GDM1 (cell line): ENCODE results near the gene MT1E.

Experiments used
- DNase-seq: peaks from one replicate; lab custom pipeline; 2025; lab: John Stamatoyannopoulos, UW

MT1E gene

GRCh38 chr16:56626685-56627084 is 1.1 kb downstream of the MT1E start:
- no peak for DNase-seq

GRCh38 chr16:56628486-56629350 is 3.1 kb downstream of the MT1E start:
- DNase-seq = no peak

- no peak for DNase-seq
Observed at GRCh38 chr16:56629531-56629930, 4.0 kb downstream of the MT1E start.

- DNase-seq = no peak
Observed at GRCh38 chr16:56630134-56630533, 4.6 kb downstream of the MT1E start.

GRCh38 chr16:56631197-56631596 is 5.6 kb downstream of the MT1E start:
- DNase-seq = no peak

- no peak for DNase-seq
Observed at GRCh38 chr16:56631832-56632155, 6.2 kb downstream of the MT1E start.

- no peak for DNase-seq
Observed at GRCh38 chr16:56632156-56632847, 6.7 kb downstream of the MT1E start, which contains the start of gene MT1M. Gene MT1M, plus strand, starts transcription at chr16:56632659. Its CDS starts 73 bp downstream, at chr16:56632732.

- DNase-seq = no peak
Observed at GRCh38 chr16:56632848-56633365, 7.3 kb downstream of the MT1E start.

GRCh38 chr16:56633535-56633934 is 8.0 kb downstream of the MT1E start:
- no peak for DNase-seq

- DNase-seq = no peak
Observed at GRCh38 chr16:56634715-56635440, 9.3 kb downstream of the MT1E start.

- no peak for DNase-seq
Observed at GRCh38 chr16:56635441-56635967, 9.9 kb downstream of the MT1E start.

GRCh38 chr16:56636616-56637413 is 11.2 kb downstream of the MT1E start:
- no peak for DNase-seq

GRCh38 chr16:56637814-56638750 is 12.5 kb downstream of the MT1E start, which contains the start of gene MT1A:
Gene MT1A, plus strand, starts transcription at chr16:56638666. Its CDS starts 73 bp downstream, at chr16:56638739.
- DNase-seq = no peak

- DNase-seq = no peak
Observed at GRCh38 chr16:56639045-56639444, 13.5 kb downstream of the MT1E start.

- no peak for DNase-seq
Observed at GRCh38 chr16:56640076-56640475, 14.5 kb downstream of the MT1E start.

GRCh38 chr16:56641166-56641565 is 15.6 kb downstream of the MT1E start:
- DNase-seq = no peak

- no peak for DNase-seq
Observed at GRCh38 chr16:56643080-56643778, 17.6 kb downstream of the MT1E start.

GRCh38 chr16:56643833-56644232 is 18.3 kb downstream of the MT1E start:
- DNase-seq = no peak

GRCh38 chr16:56645311-56645710 is 19.7 kb downstream of the MT1E start:
- no peak for DNase-seq

- no peak for DNase-seq
Observed at GRCh38 chr16:56645838-56646237, 20.3 kb downstream of the MT1E start.
